Measurements from ENCODE around the gene LRRFIP1. TPM values are rescaled to one million over a fixed set of nuclear protein-coding genes. Genes with fewer than 3 reads are reported as not detected.

LRRFIP1 gene
- total and polyA plus RNA-seq, 2 of the 13 experiments (the other 11 are each of a cell fraction or from before 2014, with no cell fraction given) = 15.9 to 40.5 TPM

DNA sequence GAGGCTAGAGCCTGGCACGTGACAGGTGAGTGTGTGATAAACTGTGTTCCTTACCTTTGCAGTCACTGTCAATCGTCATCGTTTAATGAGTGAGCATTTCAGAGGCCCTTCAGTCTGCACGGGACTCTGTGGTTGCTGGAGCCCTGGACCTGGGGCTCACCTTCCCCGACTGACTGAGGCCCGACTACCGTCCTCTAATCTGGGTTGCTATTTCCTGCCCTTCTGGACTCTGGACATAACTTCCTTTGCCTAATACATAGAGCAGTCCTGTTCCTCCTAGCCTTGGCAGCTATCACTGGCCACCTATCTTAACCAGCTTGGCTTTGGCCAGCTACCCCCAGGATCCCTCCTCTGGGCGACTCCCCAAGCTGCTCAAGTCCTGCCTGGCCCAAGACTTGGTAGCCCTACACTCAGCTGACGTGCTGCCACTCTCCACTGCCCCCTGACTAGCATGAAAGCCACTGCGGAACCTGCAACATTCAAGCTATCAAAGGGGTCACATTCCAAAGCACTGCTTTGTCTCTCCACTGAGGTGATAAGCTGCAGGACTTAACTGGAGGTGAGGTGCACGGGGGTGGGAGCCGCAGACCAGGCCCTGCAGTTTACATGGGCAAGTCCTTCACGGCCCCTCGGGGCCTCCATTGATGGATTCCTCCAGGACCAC is 25.8 kb upstream of the LRRFIP1 start (continued):
- no peak for TF ChIP-seq ZSCAN12 (CRISPR knock-in tag; IDR thresholded peaks at IDR 0.05)
- no peak for TF ChIP-seq MAFF (IDR thresholded peaks at IDR 0.05; ENCODE audit: low read depth, low read length)
- TF ChIP-seq ZIK1 (CRISPR knock-in tag; IDR thresholded peaks at IDR 0.05; ENCODE audit: borderline replicate concordance, low read depth) = no peak
- TF ChIP-seq, protein P1, sequence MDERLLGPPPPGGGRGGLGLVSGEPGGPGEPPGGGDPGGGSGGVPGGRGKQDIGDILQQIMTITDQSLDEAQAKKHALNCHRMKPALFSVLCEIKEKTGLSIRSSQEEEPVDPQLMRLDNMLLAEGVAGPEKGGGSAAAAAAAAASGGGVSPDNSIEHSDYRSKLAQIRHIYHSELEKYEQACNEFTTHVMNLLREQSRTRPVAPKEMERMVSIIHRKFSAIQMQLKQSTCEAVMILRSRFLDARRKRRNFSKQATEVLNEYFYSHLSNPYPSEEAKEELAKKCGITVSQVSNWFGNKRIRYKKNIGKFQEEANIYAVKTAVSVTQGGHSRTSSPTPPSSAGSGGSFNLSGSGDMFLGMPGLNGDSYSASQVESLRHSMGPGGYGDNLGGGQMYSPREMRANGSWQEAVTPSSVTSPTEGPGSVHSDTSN (CRISPR knock-in tag; IDR thresholded peaks at IDR 0.05) = no peak
- TF ChIP-seq ZNF282 (IDR thresholded peaks at IDR 0.05; ENCODE audit: partially characterized antibody) = no peak
- peak; percentile 62 for TF ChIP-seq CREM (IDR thresholded peaks at IDR 0.05)
- no peak for TF ChIP-seq CREM (CRISPR knock-in tag; IDR thresholded peaks at IDR 0.05)
- no peak for TF ChIP-seq TBL1XR1 (IDR thresholded peaks at IDR 0.05; ENCODE audit: borderline replicate concordance, low read length, partially characterized antibody)
- no peak for TF ChIP-seq SP2 (CRISPR knock-in tag; IDR thresholded peaks at IDR 0.05)
- 0 out of 2 replicates have a peak, but pooled peaks have one; percentile 74 for TF ChIP-seq ZBTB7A (CRISPR knock-in tag; IDR thresholded peaks at IDR 0.05)
- peak; percentile 78; the same call in 1 of the 2 replicates for TF ChIP-seq ZNF772 (CRISPR knock-in tag; IDR thresholded peaks at IDR 0.05)
- TF ChIP-seq, protein P2, sequence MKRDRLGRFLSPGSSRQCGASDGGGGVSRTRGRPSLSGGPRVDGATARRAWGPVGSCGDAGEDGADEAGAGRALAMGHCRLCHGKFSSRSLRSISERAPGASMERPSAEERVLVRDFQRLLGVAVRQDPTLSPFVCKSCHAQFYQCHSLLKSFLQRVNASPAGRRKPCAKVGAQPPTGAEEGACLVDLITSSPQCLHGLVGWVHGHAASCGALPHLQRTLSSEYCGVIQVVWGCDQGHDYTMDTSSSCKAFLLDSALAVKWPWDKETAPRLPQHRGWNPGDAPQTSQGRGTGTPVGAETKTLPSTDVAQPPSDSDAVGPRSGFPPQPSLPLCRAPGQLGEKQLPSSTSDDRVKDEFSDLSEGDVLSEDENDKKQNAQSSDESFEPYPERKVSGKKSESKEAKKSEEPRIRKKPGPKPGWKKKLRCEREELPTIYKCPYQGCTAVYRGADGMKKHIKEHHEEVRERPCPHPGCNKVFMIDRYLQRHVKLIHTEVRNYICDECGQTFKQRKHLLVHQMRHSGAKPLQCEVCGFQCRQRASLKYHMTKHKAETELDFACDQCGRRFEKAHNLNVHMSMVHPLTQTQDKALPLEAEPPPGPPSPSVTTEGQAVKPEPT (CRISPR knock-in tag; IDR thresholded peaks at IDR 0.05; ENCODE audit: low read depth) = peak; percentile 84
- no peak for TF ChIP-seq SIN3B (IDR thresholded peaks at IDR 0.05; ENCODE audit: low read length)
- TF ChIP-seq ZNF430 (CRISPR knock-in tag; IDR thresholded peaks at IDR 0.05) = peak; percentile 72; the same call in 1 of the 2 replicates
- TF ChIP-seq, protein P3, sequence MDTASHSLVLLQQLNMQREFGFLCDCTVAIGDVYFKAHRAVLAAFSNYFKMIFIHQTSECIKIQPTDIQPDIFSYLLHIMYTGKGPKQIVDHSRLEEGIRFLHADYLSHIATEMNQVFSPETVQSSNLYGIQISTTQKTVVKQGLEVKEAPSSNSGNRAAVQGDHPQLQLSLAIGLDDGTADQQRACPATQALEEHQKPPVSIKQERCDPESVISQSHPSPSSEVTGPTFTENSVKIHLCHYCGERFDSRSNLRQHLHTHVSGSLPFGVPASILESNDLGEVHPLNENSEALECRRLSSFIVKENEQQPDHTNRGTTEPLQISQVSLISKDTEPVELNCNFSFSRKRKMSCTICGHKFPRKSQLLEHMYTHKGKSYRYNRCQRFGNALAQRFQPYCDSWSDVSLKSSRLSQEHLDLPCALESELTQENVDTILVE (CRISPR knock-in tag; IDR thresholded peaks at IDR 0.05) = peak; percentile 29; the same call in 1 of the 2 replicates
- TF ChIP-seq ZNF24 (IDR thresholded peaks at IDR 0.05) = no peak
- TF ChIP-seq ZNF629 (CRISPR knock-in tag; conservative IDR thresholded peaks at IDR 0.05) = 0 out of 2 replicates have a peak, but pooled peaks have one; percentile 57
- TF ChIP-seq ZFP36L1 (CRISPR knock-in tag; IDR thresholded peaks at IDR 0.05) = 0 out of 2 replicates have a peak, but pooled peaks have one; percentile 73
- TF ChIP-seq, protein P4, sequence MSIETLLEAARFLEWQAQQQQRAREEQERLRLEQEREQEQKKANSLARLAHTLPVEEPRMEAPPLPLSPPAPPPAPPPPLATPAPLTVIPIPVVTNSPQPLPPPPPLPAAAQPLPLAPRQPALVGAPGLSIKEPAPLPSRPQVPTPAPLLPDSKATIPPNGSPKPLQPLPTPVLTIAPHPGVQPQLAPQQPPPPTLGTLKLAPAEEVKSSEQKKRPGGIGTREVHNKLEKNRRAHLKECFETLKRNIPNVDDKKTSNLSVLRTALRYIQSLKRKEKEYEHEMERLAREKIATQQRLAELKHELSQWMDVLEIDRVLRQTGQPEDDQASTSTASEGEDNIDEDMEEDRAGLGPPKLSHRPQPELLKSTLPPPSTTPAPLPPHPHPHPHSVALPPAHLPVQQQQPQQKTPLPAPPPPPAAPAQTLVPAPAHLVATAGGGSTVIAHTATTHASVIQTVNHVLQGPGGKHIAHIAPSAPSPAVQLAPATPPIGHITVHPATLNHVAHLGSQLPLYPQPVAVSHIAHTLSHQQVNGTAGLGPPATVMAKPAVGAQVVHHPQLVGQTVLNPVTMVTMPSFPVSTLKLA (IDR thresholded peaks at IDR 0.05) = no peak
- TF ChIP-seq, protein P5, sequence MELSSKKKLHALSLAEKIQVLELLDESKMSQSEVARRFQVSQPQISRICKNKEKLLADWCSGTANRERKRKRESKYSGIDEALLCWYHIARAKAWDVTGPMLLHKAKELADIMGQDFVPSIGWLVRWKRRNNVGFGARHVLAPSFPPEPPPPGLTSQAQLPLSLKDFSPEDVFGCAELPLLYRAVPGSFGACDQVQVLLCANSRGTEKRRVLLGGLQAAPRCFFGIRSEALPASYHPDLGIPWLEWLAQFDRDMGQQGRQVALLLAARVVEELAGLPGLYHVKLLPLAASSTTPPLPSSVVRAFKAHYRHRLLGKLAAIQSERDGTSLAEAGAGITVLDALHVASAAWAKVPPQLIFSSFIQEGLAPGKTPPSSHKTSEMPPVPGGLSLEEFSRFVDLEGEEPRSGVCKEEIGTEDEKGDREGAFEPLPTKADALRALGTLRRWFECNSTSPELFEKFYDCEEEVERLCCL (CRISPR knock-in tag; IDR thresholded peaks at IDR 0.05; ENCODE audit: borderline replicate concordance) = no peak
- TF ChIP-seq, protein P6, sequence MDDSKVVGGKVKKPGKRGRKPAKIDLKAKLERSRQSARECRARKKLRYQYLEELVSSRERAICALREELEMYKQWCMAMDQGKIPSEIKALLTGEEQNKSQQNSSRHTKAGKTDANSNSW (CRISPR knock-in tag; IDR thresholded peaks at IDR 0.05; ENCODE audit: borderline replicate concordance) = no peak
- no peak for TF ChIP-seq ZBTB1 (CRISPR knock-in tag; IDR thresholded peaks at IDR 0.05; ENCODE audit: borderline replicate concordance)

Data from HepG2 (cell line).